Mesothelial cell of epicardium (in vitro differentiated cells): ENCODE results near the gene TAS2R31. TPM values are rescaled to one million over a fixed set of nuclear protein-coding genes. Genes with fewer than 3 reads are reported as not detected.
"Not testable (repeated sequence)": the region's sequence is repeated elsewhere in the genome, so short reads cannot be mapped to it uniquely, and the experiment has no call there.

Experiments used
- DNase-seq, 2 experiments: peaks; one replicate each; pipeline ENCODE4 v3.0.0; 2021; ENCODE audit warnings: low spot score in 2 of 2; ENCODE audit not compliant: unreplicated experiment in 2 of 2
- H3K27ac Mint-ChIP-seq: 2 replicates; pipeline ENCODE4 v1.8.0; 2021; ENCODE audit warnings: mixed read lengths
- H3K27me3 Mint-ChIP-seq: 2 replicates; pipeline ENCODE4 v1.8.0; 2021; ENCODE audit warnings: low read depth, mixed read lengths
- H3K36me3 Mint-ChIP-seq: 2 replicates; pipeline ENCODE4 v1.8.0; 2021; ENCODE audit warnings: mixed read lengths
- H3K4me1 Mint-ChIP-seq: 2 replicates; pipeline ENCODE4 v1.8.0; 2021; ENCODE audit warnings: mixed read lengths
- H3K4me3 Mint-ChIP-seq: 2 replicates; pipeline ENCODE4 v1.8.0; 2021; ENCODE audit warnings: mild to moderate bottlenecking, moderate library complexity, mixed read lengths
- H3K9me3 Mint-ChIP-seq: 2 replicates; pipeline ENCODE4 v1.8.0; 2021; ENCODE audit warnings: mixed read lengths
- CTCF ChIP-seq: fragments of 200-600 bp; sonication (generic); IDR thresholded peaks from one replicate; pipeline ENCODE4 v1.5.0; 2021; ENCODE audit warnings: antibody characterized with exemption; ENCODE audit not compliant: unreplicated experiment
- total RNA-seq: library from RNA; stranded (reverse); gene quantifications from 3 replicates; pipeline ENCODE4 v1.2.1, GENCODE V29; 2021

Gene TAS2R31
- total RNA-seq, 1 donor from 2014 or later = 9.3 TPM

GRCh38 chr12:11040162-11040561, 9.0 kb upstream of the TAS2R31 start:
- no peak overlapping the region for H3K4me3 Mint-ChIP-seq
- no peaks in the 10 kb centered on the region for H3K4me1 Mint-ChIP-seq
- no peak for DNase-seq
- peaks cover 55% of the 10 kb centered on the region for H3K36me3 Mint-ChIP-seq
- H3K27me3 Mint-ChIP-seq = no peaks in the 10 kb centered on the region
- TF ChIP-seq CTCF = no peak
- peaks cover 34% of the 10 kb centered on the region for H3K9me3 Mint-ChIP-seq
- no peak overlapping the region for H3K27ac Mint-ChIP-seq

GRCh38 chr12:11039171-11039570, 8.0 kb upstream of the TAS2R31 start:
- no peaks in the 10 kb centered on the region for H3K27me3 Mint-ChIP-seq
- DNase-seq = no peak
- no peaks in the 10 kb centered on the region for H3K4me1 Mint-ChIP-seq
- H3K27ac Mint-ChIP-seq = no peak overlapping the region
- peaks cover 26% of the 10 kb centered on the region for H3K9me3 Mint-ChIP-seq
- no peak overlapping the region for H3K4me3 Mint-ChIP-seq
- TF ChIP-seq CTCF = no peak
- H3K36me3 Mint-ChIP-seq = peaks cover 46% of the 10 kb centered on the region

DNA sequence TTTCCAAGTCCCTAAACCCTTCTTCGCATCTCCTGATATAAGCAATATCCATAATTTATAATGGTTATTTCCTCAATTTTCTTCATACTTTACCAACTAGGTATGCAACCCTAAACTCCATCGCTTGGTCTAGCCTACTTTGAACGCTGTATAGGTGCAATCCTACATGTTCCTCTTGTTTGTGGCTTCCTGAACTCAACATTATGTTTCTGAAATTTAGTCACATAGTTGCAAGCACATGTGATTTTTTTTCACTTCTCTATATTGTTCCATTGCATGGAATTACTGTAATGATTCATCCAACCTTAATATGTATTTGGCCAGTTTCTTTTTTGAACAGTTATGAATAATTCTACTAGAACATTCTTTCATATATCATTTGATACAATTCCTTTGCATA, 2.8 kb upstream of the TAS2R31 start:
- not testable (repeated sequence) for H3K4me1 Mint-ChIP-seq, H3K27ac Mint-ChIP-seq, H3K27me3 Mint-ChIP-seq, DNase-seq, H3K4me3 Mint-ChIP-seq
- H3K9me3 Mint-ChIP-seq = peaks cover 15% of the 10 kb centered on the region
- H3K36me3 Mint-ChIP-seq = peaks cover 31% of the 10 kb centered on the region

DNA sequence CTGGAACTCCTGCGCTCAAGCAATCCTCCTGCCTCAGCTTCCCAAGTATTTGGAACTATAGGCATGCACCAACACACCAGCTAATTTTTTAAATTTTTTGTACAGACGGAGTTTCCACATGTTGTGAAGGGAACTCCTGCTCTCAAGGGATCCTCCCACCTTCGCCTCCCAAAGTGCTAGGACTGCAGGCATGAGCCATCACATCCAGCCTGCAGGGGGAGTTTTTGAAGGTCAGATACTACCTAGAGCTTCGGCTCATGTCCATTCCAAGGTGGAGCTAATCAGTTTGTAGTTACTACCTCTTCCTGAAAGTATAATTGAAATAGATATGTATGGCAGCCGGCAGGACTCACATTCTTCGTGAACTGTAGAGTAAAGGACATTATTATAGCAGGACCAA, 5.1 kb downstream of the TAS2R31 start:
- no peaks in the 10 kb centered on the region for H3K4me1 Mint-ChIP-seq
- peaks cover 16% of the 10 kb centered on the region for H3K9me3 Mint-ChIP-seq
- DNase-seq = no peak
- peaks cover 38% of the 10 kb centered on the region for H3K36me3 Mint-ChIP-seq
- no peak for TF ChIP-seq CTCF
- H3K27ac Mint-ChIP-seq = no peak overlapping the region
- no peak overlapping the region for H3K4me3 Mint-ChIP-seq
- H3K27me3 Mint-ChIP-seq = no peaks in the 10 kb centered on the region

DNA sequence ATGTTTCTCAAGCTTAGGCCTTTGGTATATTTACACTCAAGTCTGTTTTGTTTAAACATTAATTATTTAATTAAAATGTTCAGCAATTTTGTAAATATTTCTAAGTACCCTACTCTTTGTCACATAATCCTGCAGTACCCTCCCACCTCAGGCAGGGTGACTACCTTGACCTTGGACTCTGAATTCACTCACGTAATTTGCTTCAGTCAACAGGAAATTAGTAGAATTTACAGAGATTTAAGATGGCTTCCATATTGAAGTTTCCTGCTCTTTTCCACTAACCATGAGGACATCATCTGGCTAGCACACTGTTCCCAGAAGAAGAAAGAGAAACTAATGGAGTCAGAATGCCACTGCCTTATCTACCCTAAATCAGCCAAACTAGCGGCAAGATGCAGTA, 7.8 kb downstream of the TAS2R31 start:
- TF ChIP-seq CTCF = no peak
- Mint-ChIP-seq H3K36me3 (peaks cover 31% of the 10 kb centered on the region), H3K4me3 (no peak overlapping the region), H3K9me3 (peaks cover 16% of the 10 kb centered on the region), H3K4me1 (no peaks in the 10 kb centered on the region), H3K27me3 (no peaks in the 10 kb centered on the region), H3K27ac (no peak overlapping the region)
- DNase-seq = no peak

- peaks cover 27% of the 10 kb centered on the region for H3K36me3 Mint-ChIP-seq
- no peak for TF ChIP-seq CTCF
- no peaks in the 10 kb centered on the region for H3K4me1 Mint-ChIP-seq
- no peak for DNase-seq
- H3K4me3 Mint-ChIP-seq = no peak within 1 kb of the TSS
- no peak within 1 kb of the TSS for H3K27ac Mint-ChIP-seq
- peaks cover 16% of the 10 kb centered on the region for H3K9me3 Mint-ChIP-seq
- H3K27me3 Mint-ChIP-seq = no peaks in the 10 kb centered on the region
Observed at GRCh38 chr12:11022520-11022919, 8.7 kb downstream of the TAS2R31 start, which contains the start of gene TAS2R19. TAS2R19 (minus strand) TSS chr12:11022620; CDS start chr12:11022571, 49 bp downstream.
